NCI-H460 (cell line): ENCODE results near the gene CLDN6. TPM values are rescaled to one million over a fixed set of nuclear protein-coding genes. Genes with fewer than 3 reads are reported as not detected.
"Not testable (repeated sequence)": the region's sequence is repeated elsewhere in the genome, so short reads cannot be mapped to it uniquely, and the experiment has no call there.

Experiments used
- DNase-seq: peaks from one replicate; pipeline ENCODE4 v3.0.0-alpha.2; 2016; ENCODE audit warnings: low read depth; ENCODE audit errors: extremely low read depth
- polyA plus RNA-seq: library from polyadenylated mRNA; depleted of rRNA; stranded (reverse); fragments of >200 nt; gene quantifications from 2 replicates; pipeline ENCODE4 v1.2.3, GENCODE V29; 2014; cell fraction: nucleus; rRNA removed
- total RNA-seq: library from RNA; depleted of rRNA; stranded (reverse); fragments of >200 nt; shearing (Covaris generic); gene quantifications from 2 replicates; pipeline ENCODE4 v1.2.3, GENCODE V29; 2014; rRNA removed

Gene CLDN6
- not detected in 2 replicates for total RNA-seq
- polyA plus RNA-seq: not detected in 2 replicates

GRCh38 chr16:3017794-3018506, at the start of gene CLDN6:
Gene CLDN6 (minus strand): TSS chr16:3018183. CDS start chr16:3016021, 2,162 bp downstream.
- no peak for DNase-seq

GRCh38 chr16:3066440-3066748, 48.4 kb upstream of the CLDN6 start:
- DNase-seq: no peak

- no peak for DNase-seq
Observed at GRCh38 chr16:3065742-3066439, 47.9 kb upstream of the CLDN6 start.

- no peak for DNase-seq
Observed at GRCh38 chr16:3065069-3065741, 47.2 kb upstream of the CLDN6 start, which contains the start of gene IL32. Gene IL32 (plus strand): TSS chr16:3065640. CDS start chr16:3065812, 172 bp downstream.

GRCh38 chr16:3063625-3064386, 45.8 kb upstream of the CLDN6 start:
- no peak for DNase-seq

GRCh38 chr16:3062553-3062952, 44.6 kb upstream of the CLDN6 start:
- DNase-seq: no peak

GRCh38 chr16:3060339-3061127, 42.5 kb upstream of the CLDN6 start:
- DNase-seq: no peak

GRCh38 chr16:3059723-3060242, 41.8 kb upstream of the CLDN6 start:
- DNase-seq: no peak

GRCh38 chr16:3059041-3059722, 41.2 kb upstream of the CLDN6 start:
- peak; percentile 75 for DNase-seq

- DNase-seq: no peak
Observed at GRCh38 chr16:3058139-3059030, 40.4 kb upstream of the CLDN6 start.

GRCh38 chr16:3057181-3058138, 39.5 kb upstream of the CLDN6 start:
- DNase-seq: no peak

GRCh38 chr16:3056336-3057180, 38.6 kb upstream of the CLDN6 start:
- no peak for DNase-seq

GRCh38 chr16:3055734-3056115, 37.7 kb upstream of the CLDN6 start:
- not testable (repeated sequence) for DNase-seq

GRCh38 chr16:3054965-3055733, 37.2 kb upstream of the CLDN6 start:
- DNase-seq: no peak

GRCh38 chr16:3053330-3053710, 35.3 kb upstream of the CLDN6 start:
- DNase-seq: not testable (repeated sequence)
